OCI-LY3 (cell line): ENCODE results near the gene HTRA1.

ENCODE experiments used
- H2AFZ ChIP-seq: fragments of 200-600, 300-600 bp; shearing (Covaris generic); 2 replicates; pipeline ENCODE4 v1.6.0; 2014; ENCODE audit warnings: antibody characterized with exemption, low read depth, low read length
- H3K27ac ChIP-seq: fragments of 200-600, 300-600 bp; sonication (generic); 2 replicates; pipeline ENCODE4 v1.5.1; 2014; ENCODE audit warnings: mild to moderate bottlenecking, low read length, moderate library complexity, mixed read lengths
- H3K27me3 ChIP-seq: fragments of 200-600, 300-600 bp; sonication (generic); 2 replicates; pipeline ENCODE4 v1.6.1; 2014; ENCODE audit warnings: low read depth, low read length, mixed read lengths
- H3K36me3 ChIP-seq: fragments of 200-600, 300-600 bp; sonication (generic); replicated peaks from 2 replicates; pipeline ENCODE3; 2014; ENCODE audit warnings: low read depth, low read length, mixed read lengths
- H3K4me1 ChIP-seq: fragments of 300-600, 200-600 bp; sonication (generic); 2 replicates; pipeline ENCODE4 v1.6.1; 2014; ENCODE audit warnings: low read length, mixed read lengths
- H3K4me2 ChIP-seq: fragments of 200-600, 300-600 bp; sonication (generic); 2 replicates; pipeline ENCODE4 v1.6.1; 2014; ENCODE audit warnings: low read length, mixed read lengths
- H3K4me3 ChIP-seq: fragments of 300-600, 200-600 bp; sonication (generic); 2 replicates; pipeline ENCODE4 v1.5.1; 2014; ENCODE audit warnings: antibody characterized with exemption, mild to moderate bottlenecking, low read length, moderate library complexity
- H3K79me2 ChIP-seq: fragments of 300-600, 200-600 bp; shearing (Covaris generic); 2 replicates; pipeline ENCODE4 v1.6.1; 2014; ENCODE audit warnings: mild to moderate bottlenecking, low read length, mixed read lengths
- H3K9ac ChIP-seq: fragments of 300-600, 200-600 bp; shearing (Covaris generic); 2 replicates; pipeline ENCODE4 v1.6.0; 2014; ENCODE audit warnings: mild to moderate bottlenecking, low read length, moderate library complexity
- H3K9me3 ChIP-seq: fragments of 200-600, 300-600 bp; shearing (Covaris generic); 2 replicates; pipeline ENCODE4 v1.6.1; 2014; ENCODE audit warnings: low read length, mixed read lengths; ENCODE audit not compliant: insufficient read depth
- H4K20me1 ChIP-seq: fragments of 200-600, 300-600 bp; sonication (generic); 2 replicates; pipeline ENCODE4 v1.6.1; 2016; ENCODE audit warnings: low read length, mixed read lengths; ENCODE audit not compliant: insufficient read depth
- EZH2phosphoT487 ChIP-seq: fragments of 200-600 bp; shearing (Covaris generic); IDR thresholded peaks from 2 replicates; pipeline ENCODE4 v1.6.1; 2018; ENCODE audit warnings: antibody characterized with exemption, mixed run types, low read depth
- TF ChIP-seq, protein P1 (sequence below): fragments of 200-600, 300-600 bp; sonication (generic); IDR thresholded peaks from 2 replicates; pipeline ENCODE4 v1.5.1; 2014; ENCODE audit warnings: antibody characterized with exemption, low read length, low read depth

The HTRA1 gene

DNA sequence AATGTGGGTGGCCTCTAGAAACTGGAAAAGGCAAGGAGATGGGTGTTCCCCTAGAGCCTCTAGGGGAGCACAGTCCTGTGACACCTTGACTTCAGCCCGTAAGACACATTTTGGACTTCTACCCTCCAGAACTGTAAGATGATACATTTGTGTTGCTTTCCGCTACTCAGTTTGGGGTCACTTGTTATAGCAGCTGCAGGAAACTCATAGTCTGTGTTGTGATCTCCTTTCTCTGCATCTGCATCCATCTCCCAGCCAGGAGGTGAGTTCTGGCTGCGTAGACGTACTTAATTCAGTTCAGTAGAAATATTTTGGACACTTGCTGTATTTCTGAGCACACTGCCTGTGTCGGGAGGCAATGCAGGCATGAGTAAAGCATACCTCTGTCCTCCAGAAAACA is 69.9 kb downstream of the HTRA1 start:
- TF ChIP-seq EZH2phosphoT487 = no peak
- TF ChIP-seq, protein P1, sequence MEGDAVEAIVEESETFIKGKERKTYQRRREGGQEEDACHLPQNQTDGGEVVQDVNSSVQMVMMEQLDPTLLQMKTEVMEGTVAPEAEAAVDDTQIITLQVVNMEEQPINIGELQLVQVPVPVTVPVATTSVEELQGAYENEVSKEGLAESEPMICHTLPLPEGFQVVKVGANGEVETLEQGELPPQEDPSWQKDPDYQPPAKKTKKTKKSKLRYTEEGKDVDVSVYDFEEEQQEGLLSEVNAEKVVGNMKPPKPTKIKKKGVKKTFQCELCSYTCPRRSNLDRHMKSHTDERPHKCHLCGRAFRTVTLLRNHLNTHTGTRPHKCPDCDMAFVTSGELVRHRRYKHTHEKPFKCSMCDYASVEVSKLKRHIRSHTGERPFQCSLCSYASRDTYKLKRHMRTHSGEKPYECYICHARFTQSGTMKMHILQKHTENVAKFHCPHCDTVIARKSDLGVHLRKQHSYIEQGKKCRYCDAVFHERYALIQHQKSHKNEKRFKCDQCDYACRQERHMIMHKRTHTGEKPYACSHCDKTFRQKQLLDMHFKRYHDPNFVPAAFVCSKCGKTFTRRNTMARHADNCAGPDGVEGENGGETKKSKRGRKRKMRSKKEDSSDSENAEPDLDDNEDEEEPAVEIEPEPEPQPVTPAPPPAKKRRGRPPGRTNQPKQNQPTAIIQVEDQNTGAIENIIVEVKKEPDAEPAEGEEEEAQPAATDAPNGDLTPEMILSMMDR = no peak
- Histone ChIP-seq H3K9ac (no peak overlapping the region), H3K36me3 (no peaks in the 10 kb centered on the region), H3K9me3 (no peaks in the 10 kb centered on the region), H2AFZ (no peak overlapping the region), H3K27me3 (0 out of 2 replicates have a peak, but pooled peaks cover 2% of the 10 kb centered on the region), H3K4me3 (no peak overlapping the region), H3K27ac (no peak overlapping the region), H3K79me2 (no peaks in the 10 kb centered on the region), H3K4me1 (no peaks in the 10 kb centered on the region), H3K4me2 (no peak overlapping the region), H4K20me1 (no peaks in the 10 kb centered on the region)

- H2AFZ ChIP-seq = no peak overlapping the region
- TF ChIP-seq EZH2phosphoT487 = no peak
- TF ChIP-seq, protein P1 = no peak
- no peaks in the 10 kb centered on the region for H4K20me1 ChIP-seq
- H3K27ac ChIP-seq = no peak overlapping the region
- no peak overlapping the region for H3K4me3 ChIP-seq
- no peak overlapping the region for H3K4me2 ChIP-seq
- no peaks in the 10 kb centered on the region for H3K4me1 ChIP-seq
- no peaks in the 10 kb centered on the region for H3K79me2 ChIP-seq
- no peaks in the 10 kb centered on the region for H3K9me3 ChIP-seq
- H3K27me3 ChIP-seq = 0 out of 2 replicates have a peak, but pooled peaks cover 2% of the 10 kb centered on the region
- H3K9ac ChIP-seq = no peak overlapping the region
- no peaks in the 10 kb centered on the region for H3K36me3 ChIP-seq
These were observed 70.6 kb downstream of the HTRA1 start for GRCh38 chr10:122531939-122532338.

- Histone ChIP-seq H3K36me3 (no peaks in the 10 kb centered on the region), H3K27me3 (0 out of 2 replicates have a peak, but pooled peaks cover 2% of the 10 kb centered on the region), H2AFZ (no peak overlapping the region), H3K4me3 (no peak overlapping the region), H3K4me1 (no peaks in the 10 kb centered on the region), H3K27ac (no peak overlapping the region), H3K79me2 (no peaks in the 10 kb centered on the region), H3K4me2 (no peak overlapping the region), H4K20me1 (no peaks in the 10 kb centered on the region), H3K9me3 (no peaks in the 10 kb centered on the region), H3K9ac (no peak overlapping the region)
- no peak for TF ChIP-seq EZH2phosphoT487
- TF ChIP-seq, protein P1 = no peak
These were observed 71.4 kb downstream of the HTRA1 start for GRCh38 chr10:122532601-122533296.

GRCh38 chr10:122537545-122537944 is 76.2 kb downstream of the HTRA1 start:
- Histone ChIP-seq H4K20me1 (no peaks in the 10 kb centered on the region), H3K4me2 (no peak overlapping the region), H3K4me3 (no peak overlapping the region), H3K79me2 (no peaks in the 10 kb centered on the region), H3K36me3 (no peaks in the 10 kb centered on the region), H3K27me3 (no peaks in the 10 kb centered on the region; the same call in 1 of the 2 replicates), H3K9ac (no peak overlapping the region), H3K4me1 (no peaks in the 10 kb centered on the region), H2AFZ (no peak overlapping the region), H3K27ac (no peak overlapping the region), H3K9me3 (no peaks in the 10 kb centered on the region)
- no peak for TF ChIP-seq EZH2phosphoT487
- TF ChIP-seq, protein P1 = no peak
